HG03045 (cell line): ENCODE data around the gene SYNPO2L.
"Not testable (repeated sequence)": the region's sequence is repeated elsewhere in the genome, so short reads cannot be mapped to it uniquely, and the experiment has no call there.

Experiments used
- ATAC-seq: cut with Tn5 transposase; IDR thresholded peaks from one replicate; pipeline ENCODE4 v1.9.1; 2021; ENCODE audit warnings: mild to moderate bottlenecking, moderate library complexity; ENCODE audit not compliant: unreplicated experiment

The SYNPO2L gene

DNA sequence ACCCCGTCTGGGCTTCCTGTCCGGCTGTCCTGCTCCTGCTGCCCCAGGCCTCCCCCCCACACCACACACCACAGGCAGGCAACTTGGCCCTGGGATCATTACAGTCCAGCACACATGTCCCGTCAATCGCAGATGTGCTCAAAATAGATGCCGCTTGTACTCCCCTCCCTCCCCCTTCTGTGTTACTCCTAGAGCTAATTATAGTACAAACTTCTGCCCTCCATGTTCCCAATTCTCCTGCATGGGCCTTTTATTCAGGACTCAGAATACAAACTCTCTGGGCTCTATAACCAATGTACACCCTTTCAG lies at the start of gene SYNPO2L:
SYNPO2L (minus strand) TSS at position 40 of the 309 bp plus-strand sequence. CDS start 107 bp downstream, outside the sequence.
- ATAC-seq: no peak

GRCh38 chr10:73703924-73704323 lies 48.1 kb upstream of the SYNPO2L start:
- ATAC-seq: not testable (repeated sequence)

DNA sequence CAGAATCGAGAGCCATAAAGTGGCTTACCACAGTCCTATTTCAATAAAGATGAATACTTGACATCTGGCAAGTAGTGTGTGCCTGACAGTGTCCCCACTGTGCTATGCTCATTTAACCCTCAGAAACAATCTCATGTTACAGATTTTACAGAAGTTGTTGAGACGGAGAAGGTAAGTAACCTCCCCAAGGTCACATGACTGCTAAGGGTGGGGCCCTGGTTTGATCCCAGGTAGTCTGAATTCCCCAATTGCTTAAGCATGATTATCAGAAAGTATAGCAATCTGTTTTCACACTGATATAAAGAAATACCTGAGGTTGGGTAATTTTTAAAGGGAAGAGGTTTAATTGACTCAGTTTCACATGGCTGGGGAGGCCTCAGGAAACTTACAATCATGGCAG lies 43.0 kb upstream of the SYNPO2L start:
- not testable (repeated sequence) for ATAC-seq

GRCh38 chr10:73697675-73698159 lies 41.9 kb upstream of the SYNPO2L start, which contains the start of gene AGAP5:
Gene AGAP5 (minus strand): TSS chr10:73698109. CDS start chr10:73697755, 354 bp downstream.
- ATAC-seq: not testable (repeated sequence)

- not testable (repeated sequence) for ATAC-seq
Observed at GRCh38 chr10:73695302-73695701, 39.5 kb upstream of the SYNPO2L start.

GRCh38 chr10:73690755-73691154 lies 34.9 kb upstream of the SYNPO2L start:
- not testable (repeated sequence) for ATAC-seq

DNA sequence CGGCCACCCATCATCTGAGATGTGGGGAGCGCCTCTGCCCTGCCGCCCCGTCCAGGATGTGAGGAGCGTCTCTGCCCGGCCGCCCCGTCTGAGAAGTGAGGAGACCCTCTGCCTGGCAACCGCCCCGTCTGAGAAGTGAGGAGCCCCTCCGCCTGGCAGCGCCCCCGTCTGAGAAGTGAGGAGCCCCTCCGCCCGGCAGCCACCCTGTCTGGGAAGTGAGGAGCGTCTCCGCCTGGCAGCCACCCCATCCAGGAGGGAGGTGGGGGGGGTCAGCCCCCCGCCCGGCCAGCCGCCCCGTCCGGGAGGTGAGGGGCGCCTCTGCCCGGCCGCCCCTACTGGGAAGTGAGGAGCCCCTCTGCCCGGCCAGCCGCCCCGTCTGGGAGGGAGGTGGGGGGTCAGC lies 33.8 kb upstream of the SYNPO2L start:
- not testable (repeated sequence) for ATAC-seq

DNA sequence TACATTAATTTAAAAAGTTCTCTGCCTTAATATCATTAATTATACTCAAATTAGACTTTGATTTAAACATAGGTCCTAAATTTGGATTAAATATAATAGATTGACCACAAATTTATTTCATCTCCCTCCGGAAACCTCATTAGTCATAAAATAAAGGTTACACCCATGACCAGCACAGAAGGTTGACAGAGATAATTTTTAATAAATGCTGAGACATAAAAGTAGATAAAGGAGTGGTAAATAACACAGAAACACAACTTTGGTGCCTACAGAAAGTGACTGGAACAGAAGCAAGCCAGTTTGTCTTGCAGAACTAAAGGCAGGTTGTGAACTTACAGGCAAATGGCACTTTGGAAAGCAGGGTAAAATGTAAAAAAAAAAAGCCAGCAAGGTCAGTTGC lies 31.8 kb upstream of the SYNPO2L start:
- not testable (repeated sequence) for ATAC-seq

DNA sequence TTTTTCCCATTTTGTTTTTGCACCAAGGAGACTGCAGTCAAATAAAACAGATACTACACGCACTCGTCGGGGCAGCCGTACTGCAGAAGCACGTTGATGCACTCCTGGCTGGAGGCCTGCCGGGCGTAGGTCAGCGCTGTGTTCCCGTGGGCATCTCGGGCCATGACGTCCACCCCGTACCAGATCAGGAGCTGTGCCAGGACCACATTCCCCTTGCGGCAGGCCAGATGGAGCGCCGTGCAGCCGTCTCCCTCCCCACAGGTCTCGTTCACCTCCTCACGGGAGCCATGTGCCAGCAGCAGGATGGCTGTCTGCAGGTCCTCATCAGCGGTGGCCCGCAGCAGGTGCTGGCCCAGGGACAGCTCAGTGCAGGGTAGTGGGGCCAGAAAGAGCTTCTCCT lies 18.7 kb upstream of the SYNPO2L start:
- ATAC-seq: not testable (repeated sequence)

DNA sequence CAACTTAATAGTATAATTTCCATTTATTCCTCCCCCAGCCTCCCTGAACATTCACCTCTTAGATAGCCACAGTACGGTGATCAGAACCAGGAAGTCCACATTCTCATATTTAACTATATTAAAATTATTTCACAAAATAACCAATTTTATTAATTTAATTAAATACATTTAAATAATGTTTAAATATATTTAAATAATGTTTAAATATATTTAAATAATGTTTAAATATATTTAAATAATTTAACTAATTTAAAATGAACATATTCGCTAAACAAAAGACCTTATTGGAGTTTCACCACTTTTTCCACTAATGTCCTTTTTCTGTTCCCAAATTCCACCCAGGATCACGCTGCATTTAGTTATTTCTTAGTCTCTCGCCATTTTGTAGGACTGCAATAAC lies 12.5 kb upstream of the SYNPO2L start:
- not testable (repeated sequence) for ATAC-seq

GRCh38 chr10:73666153-73666809 lies 10.5 kb upstream of the SYNPO2L start:
- ATAC-seq: not testable (repeated sequence)

GRCh38 chr10:73665581-73665980 lies 9.8 kb upstream of the SYNPO2L start:
- not testable (repeated sequence) for ATAC-seq

- not testable (repeated sequence) for ATAC-seq
Observed at GRCh38 chr10:73664156-73665040, 8.6 kb upstream of the SYNPO2L start.

- ATAC-seq: not testable (repeated sequence)
Observed at GRCh38 chr10:73663621-73664020, 7.8 kb upstream of the SYNPO2L start.

- ATAC-seq: not testable (repeated sequence)
Observed at GRCh38 chr10:73662705-73663104, 6.9 kb upstream of the SYNPO2L start.

GRCh38 chr10:73655257-73655989 lies 406 bp downstream of the SYNPO2L start:
- no peak for ATAC-seq

GRCh38 chr10:73653701-73654100 lies 2.1 kb downstream of the SYNPO2L start:
- no peak for ATAC-seq

GRCh38 chr10:73653195-73653594 lies 2.6 kb downstream of the SYNPO2L start:
- no peak for ATAC-seq

DNA sequence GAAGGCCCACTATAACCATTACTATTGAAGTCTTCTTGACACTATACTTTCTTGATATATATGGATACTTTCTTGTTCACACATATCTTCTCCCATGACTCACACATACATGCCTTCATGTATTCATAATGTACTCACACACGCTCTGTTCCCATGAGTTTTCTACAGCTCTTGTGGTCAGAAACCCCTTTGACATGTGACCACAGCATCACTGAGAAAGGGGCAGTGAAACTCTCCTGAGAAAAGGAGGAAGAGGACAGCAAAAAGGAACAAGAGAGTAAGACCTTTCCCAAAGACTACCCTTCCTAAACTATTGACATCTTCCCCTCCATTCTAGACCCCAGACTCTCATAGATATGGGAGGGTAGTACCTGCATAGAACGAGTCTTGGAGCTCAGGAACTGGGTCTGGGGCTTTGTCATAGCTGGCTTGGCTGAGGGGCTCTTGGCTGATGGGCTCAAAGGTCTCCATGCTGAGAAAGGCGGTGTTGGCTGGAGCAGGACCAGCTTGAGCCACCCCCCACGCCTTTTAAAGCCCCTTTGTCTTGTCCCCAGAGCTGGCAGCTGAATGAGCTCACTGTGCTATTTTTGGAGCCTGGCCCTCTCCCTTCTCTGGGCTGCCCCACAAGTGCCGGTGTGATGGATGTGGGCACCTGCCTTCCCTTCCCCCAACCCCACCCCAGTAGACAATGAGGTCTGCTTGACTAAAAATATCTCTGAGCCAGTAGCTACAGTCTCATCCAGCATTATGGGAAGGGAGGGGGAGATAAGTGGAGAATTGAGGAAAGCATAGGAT lies 5.1 kb downstream of the SYNPO2L start:
- ATAC-seq: no peak

DNA sequence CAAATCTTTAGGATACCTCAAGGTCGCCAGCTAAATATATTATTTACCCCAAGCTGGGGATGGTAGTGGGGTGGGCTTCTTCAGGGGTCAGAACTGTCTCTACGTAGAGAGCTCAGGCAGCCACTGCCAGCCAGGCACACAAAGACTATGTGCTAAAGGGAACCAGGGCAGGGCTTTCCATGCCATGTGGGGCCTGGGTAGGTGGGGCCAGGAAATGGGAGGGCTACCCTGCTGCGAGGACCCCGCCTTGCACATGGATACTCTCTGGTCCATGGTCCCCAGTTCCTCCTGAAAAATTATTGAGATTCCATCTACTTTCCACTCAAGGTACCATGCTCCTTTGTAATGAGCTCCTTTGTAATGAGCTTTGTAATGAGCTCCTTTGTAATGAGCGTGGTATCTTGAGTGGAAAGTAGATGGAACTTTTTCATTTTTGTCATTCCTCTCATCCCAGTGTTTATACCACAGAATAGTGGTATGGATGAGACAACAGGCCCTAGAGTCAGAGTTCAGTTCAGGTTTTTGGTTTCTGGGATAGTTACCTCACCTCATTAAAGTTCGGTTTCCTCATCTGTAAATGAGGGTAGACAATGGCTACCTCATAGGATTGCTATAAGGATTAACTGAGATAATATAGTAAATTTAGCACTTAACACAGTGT lies 5.8 kb downstream of the SYNPO2L start:
- ATAC-seq: no peak
